GM12878 (cell line): ENCODE results near the gene CRACDL. TPM values are rescaled to one million over a fixed set of nuclear protein-coding genes. Genes with fewer than 3 reads are reported as not detected.

Experiments used
- GABPA ChIP-seq: IDR thresholded peaks from 2 replicates; pipeline ENCODE4 v1.6.1; 2014; ENCODE audit warnings: antibody characterized with exemption, low read depth, mild to moderate bottlenecking, inconsistent platforms
- MXI1 ChIP-seq: fragments of 150-350 bp; IDR thresholded peaks from 2 replicates; pipeline ENCODE4 v1.6.1; 2011; ENCODE audit warnings: low read depth, mild to moderate bottlenecking, inconsistent platforms, low read length, improper control_type of control experiment
- RELB ChIP-seq: fragments of 450-650 bp; IDR thresholded peaks from 2 replicates; pipeline ENCODE4 v1.6.1; 2017; ENCODE audit warnings: low read depth, mild to moderate bottlenecking, moderate library complexity
- ZNF217 ChIP-seq: fragments of 450-650 bp; IDR thresholded peaks from 2 replicates; pipeline ENCODE4 v1.6.1; 2017; ENCODE audit warnings: antibody characterized with exemption, mild to moderate bottlenecking
- ZNF687 ChIP-seq: fragments of 450-650 bp; IDR thresholded peaks from 2 replicates; pipeline ENCODE4 v1.6.1; 2017; ENCODE audit warnings: mild to moderate bottlenecking, moderate library complexity
- polyA plus RNA-seq, 11 experiments: library from polyadenylated mRNA; depleted of rRNA in 4 of 11; unstranded in 6 of 11; stranded (reverse) in 5 of 11; fragments of >200 nt; fragmentation: Nextera tagmentation in 4 of 11; fragmentation: Illumina TruSeq in 1 of 11; extraction: Ambion mirVana in 4 of 11; extraction: Trizol in 1 of 11; gene quantifications; 1 replicate in 1 of 11; 2 replicates in 10 of 11; pipeline versions ENCODE4 v1.2.1 to v1.2.3, GENCODE V29; 2011 to 2016; ENCODE audit warnings: inconsistent platforms in 2 of 11, missing spikeins in 2 of 11, low read depth in 1 of 11
- total RNA-seq, 4 experiments: library from RNA; depleted of rRNA in 3 of 4; stranded (reverse); fragments of >200 nt in 3 of 4; fragmentation: Illumina TruSeq in 1 of 4; extraction: Trizol in 1 of 4; gene quantifications; 2 replicates each; pipeline versions ENCODE4 v1.2.1 to v1.2.3, GENCODE V29; 2013 to 2021
- TF ChIP-seq, protein P1 (sequence below): IDR thresholded peaks from 2 replicates; pipeline ENCODE4 v1.6.1; 2012; ENCODE audit warnings: improper control_type of control experiment, low read depth, low read length; ENCODE audit not compliant: insufficient replicate concordance

CRACDL gene
- total and polyA plus RNA-seq, 10 of the 15 experiments (the other 5 are each of a cell fraction or from before 2014, with no cell fraction given), result 0.03 to 0.72 (median 0.14) TPM

GRCh38 chr2:98757904-98758421, 178.1 kb downstream of the CRACDL start (continued):
- TF ChIP-seq RELB, result peak; percentile 55; the same call in 1 of the 2 replicates
- peak; percentile 89; the same call in 1 of the 2 replicates for TF ChIP-seq ZNF687
- TF ChIP-seq ZNF217, result no peak
- TF ChIP-seq MXI1, result no peak
- TF ChIP-seq GABPA, result 0 out of 2 replicates have a peak, but pooled peaks have one; percentile 21
- TF ChIP-seq, protein P1, sequence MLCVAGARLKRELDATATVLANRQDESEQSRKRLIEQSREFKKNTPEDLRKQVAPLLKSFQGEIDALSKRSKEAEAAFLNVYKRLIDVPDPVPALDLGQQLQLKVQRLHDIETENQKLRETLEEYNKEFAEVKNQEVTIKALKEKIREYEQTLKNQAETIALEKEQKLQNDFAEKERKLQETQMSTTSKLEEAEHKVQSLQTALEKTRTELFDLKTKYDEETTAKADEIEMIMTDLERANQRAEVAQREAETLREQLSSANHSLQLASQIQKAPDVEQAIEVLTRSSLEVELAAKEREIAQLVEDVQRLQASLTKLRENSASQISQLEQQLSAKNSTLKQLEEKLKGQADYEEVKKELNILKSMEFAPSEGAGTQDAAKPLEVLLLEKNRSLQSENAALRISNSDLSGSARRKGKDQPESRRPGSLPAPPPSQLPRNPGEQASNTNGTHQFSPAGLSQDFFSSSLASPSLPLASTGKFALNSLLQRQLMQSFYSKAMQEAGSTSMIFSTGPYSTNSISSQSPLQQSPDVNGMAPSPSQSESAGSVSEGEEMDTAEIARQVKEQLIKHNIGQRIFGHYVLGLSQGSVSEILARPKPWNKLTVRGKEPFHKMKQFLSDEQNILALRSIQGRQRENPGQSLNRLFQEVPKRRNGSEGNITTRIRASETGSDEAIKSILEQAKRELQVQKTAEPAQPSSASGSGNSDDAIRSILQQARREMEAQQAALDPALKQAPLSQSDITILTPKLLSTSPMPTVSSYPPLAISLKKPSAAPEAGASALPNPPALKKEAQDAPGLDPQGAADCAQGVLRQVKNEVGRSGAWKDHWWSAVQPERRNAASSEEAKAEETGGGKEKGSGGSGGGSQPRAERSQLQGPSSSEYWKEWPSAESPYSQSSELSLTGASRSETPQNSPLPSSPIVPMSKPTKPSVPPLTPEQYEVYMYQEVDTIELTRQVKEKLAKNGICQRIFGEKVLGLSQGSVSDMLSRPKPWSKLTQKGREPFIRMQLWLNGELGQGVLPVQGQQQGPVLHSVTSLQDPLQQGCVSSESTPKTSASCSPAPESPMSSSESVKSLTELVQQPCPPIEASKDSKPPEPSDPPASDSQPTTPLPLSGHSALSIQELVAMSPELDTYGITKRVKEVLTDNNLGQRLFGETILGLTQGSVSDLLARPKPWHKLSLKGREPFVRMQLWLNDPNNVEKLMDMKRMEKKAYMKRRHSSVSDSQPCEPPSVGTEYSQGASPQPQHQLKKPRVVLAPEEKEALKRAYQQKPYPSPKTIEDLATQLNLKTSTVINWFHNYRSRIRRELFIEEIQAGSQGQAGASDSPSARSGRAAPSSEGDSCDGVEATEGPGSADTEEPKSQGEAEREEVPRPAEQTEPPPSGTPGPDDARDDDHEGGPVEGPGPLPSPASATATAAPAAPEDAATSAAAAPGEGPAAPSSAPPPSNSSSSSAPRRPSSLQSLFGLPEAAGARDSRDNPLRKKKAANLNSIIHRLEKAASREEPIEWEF, result no peak
